HL-60 (cell line): ENCODE measurements around the gene DMD.

Experiments used
- DNase-seq, 2 experiments: peaks; one replicate each; pipeline ENCODE4 v3.0.0-alpha.2; 2010 to 2020; ENCODE audit warnings: low read depth in 1 of 2, low spot score in 1 of 2
- H3K27ac ChIP-seq: fragments of 250-450 bp; sonication (Bioruptor Pico); replicated peaks from 2 replicates; pipeline ENCODE4 v1.5.1; 2020; ENCODE audit warnings: mild to moderate bottlenecking, moderate library complexity
- H3K27me3 ChIP-seq: fragments of 250-450 bp; sonication (Bioruptor Pico); 2 replicates; pipeline ENCODE4 v1.5.1; 2021; ENCODE audit warnings: mild to moderate bottlenecking, moderate library complexity; ENCODE audit not compliant: insufficient read depth, poor library complexity, severe bottlenecking
- H3K4me3 ChIP-seq: replicated peaks from 2 replicates; pipeline ENCODE4 v1.5.1; 2011; ENCODE audit warnings: mild to moderate bottlenecking, control low read depth, low read length; ENCODE audit not compliant: insufficient read depth
- CTCF ChIP-seq: IDR thresholded peaks from one replicate; pipeline ENCODE4 v1.5.1; 2011; ENCODE audit warnings: low read length, control low read depth, inconsistent platforms; ENCODE audit not compliant: insufficient read depth
- GABPA ChIP-seq: IDR thresholded peaks from 2 replicates; pipeline ENCODE4 v1.6.1; 2012; ENCODE audit warnings: low read depth
- POLR2AphosphoS5 ChIP-seq: IDR thresholded peaks from 2 replicates; pipeline ENCODE4 v1.6.1; 2012; ENCODE audit warnings: low read depth
- REST ChIP-seq: IDR thresholded peaks from 2 replicates; pipeline ENCODE4 v1.6.1; 2012; ENCODE audit warnings: low read depth; ENCODE audit not compliant: insufficient replicate concordance
- SPI1 ChIP-seq: IDR thresholded peaks from 2 replicates; pipeline ENCODE4 v1.6.1; 2012; ENCODE audit warnings: low read depth, mild to moderate bottlenecking, borderline replicate concordance

The DMD gene

GRCh38 chrX:31124536-31124935 lies 2086.8 kb downstream of the DMD start:
- TF ChIP-seq REST (no peak), CTCF (no peak), SPI1 (no peak), POLR2AphosphoS5 (no peak), GABPA (no peak)
- Histone ChIP-seq H3K4me3 (no peak overlapping the region), H3K27me3 (no peaks in the 10 kb centered on the region), H3K27ac (no peak overlapping the region)
- no peak for DNase-seq

GRCh38 chrX:31123335-31123734 lies 2088.0 kb downstream of the DMD start:
- no peak overlapping the region for H3K4me3 ChIP-seq
- no peak for TF ChIP-seq GABPA
- TF ChIP-seq REST = no peak
- TF ChIP-seq SPI1 = no peak
- TF ChIP-seq CTCF = no peak
- no peak for TF ChIP-seq POLR2AphosphoS5
- DNase-seq = no peak
- H3K27me3 ChIP-seq = no peaks in the 10 kb centered on the region
- H3K27ac ChIP-seq = no peak overlapping the region

- Histone ChIP-seq H3K4me3 (no peak overlapping the region), H3K27ac (no peak overlapping the region), H3K27me3 (peaks cover 2% of the 10 kb centered on the region)
- DNase-seq = no peak
- TF ChIP-seq REST (no peak), SPI1 (no peak), GABPA (no peak), POLR2AphosphoS5 (no peak), CTCF (no peak)
These were observed 2094.1 kb downstream of the DMD start for GRCh38 chrX:31117266-31117665.
